ENCODE results near the gene EDN3.
"Not testable (repeated sequence)": the region's sequence is repeated elsewhere in the genome, so short reads cannot be mapped to it uniquely, and the experiment has no call there.

Gene EDN3

DNA sequence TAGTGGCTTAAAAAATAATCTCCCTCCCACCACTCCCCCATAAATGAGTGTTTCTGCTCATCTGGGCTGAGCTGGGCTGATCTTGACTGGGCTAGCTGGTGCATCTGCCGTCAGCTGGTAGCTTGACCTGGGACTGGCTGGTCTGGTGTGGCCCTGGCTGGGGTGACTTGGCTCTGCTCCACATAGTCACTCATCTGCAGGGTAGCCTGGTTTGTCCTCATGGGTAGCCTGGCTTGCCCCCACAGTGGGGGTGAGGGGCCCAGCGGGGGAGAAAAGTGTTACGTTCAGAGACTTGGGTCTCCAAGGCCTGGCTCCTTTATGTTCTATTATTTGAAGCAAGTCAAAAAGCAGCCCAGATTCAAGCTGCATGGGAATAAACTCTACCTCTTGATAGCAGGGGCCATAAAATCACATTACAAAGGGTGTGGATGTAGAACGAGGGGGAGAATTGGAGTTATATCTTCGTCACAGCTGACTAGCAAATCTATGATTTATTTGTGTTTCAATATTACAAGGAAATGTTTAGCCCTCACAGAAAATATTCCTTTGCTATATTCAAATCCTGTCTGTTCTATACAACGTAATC lies 32.9 kb downstream of the EDN3 start:
- TF ChIP-seq, protein P1, sequence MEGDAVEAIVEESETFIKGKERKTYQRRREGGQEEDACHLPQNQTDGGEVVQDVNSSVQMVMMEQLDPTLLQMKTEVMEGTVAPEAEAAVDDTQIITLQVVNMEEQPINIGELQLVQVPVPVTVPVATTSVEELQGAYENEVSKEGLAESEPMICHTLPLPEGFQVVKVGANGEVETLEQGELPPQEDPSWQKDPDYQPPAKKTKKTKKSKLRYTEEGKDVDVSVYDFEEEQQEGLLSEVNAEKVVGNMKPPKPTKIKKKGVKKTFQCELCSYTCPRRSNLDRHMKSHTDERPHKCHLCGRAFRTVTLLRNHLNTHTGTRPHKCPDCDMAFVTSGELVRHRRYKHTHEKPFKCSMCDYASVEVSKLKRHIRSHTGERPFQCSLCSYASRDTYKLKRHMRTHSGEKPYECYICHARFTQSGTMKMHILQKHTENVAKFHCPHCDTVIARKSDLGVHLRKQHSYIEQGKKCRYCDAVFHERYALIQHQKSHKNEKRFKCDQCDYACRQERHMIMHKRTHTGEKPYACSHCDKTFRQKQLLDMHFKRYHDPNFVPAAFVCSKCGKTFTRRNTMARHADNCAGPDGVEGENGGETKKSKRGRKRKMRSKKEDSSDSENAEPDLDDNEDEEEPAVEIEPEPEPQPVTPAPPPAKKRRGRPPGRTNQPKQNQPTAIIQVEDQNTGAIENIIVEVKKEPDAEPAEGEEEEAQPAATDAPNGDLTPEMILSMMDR (IDR thresholded peaks at IDR 0.05; ENCODE audit: low read depth, low read length): no peak
- no peak for DNase-seq (ENCODE audit: low read depth in 2 of 2)
- no peak overlapping the region for H3K4me3 ChIP-seq (replicated peaks in 1 of 2; ENCODE audit: low read depth in 2 of 2, low read length in 2 of 2)

GRCh38 chr20:59333951-59334350 lies 33.5 kb downstream of the EDN3 start:
- TF ChIP-seq, protein P1 (IDR thresholded peaks at IDR 0.05; ENCODE audit: low read depth, low read length): no peak
- H3K4me3 ChIP-seq (replicated peaks in 1 of 2; ENCODE audit: low read depth in 2 of 2, low read length in 2 of 2): no peak overlapping the region
- no peak for DNase-seq (ENCODE audit: low read depth in 2 of 2)

DNA sequence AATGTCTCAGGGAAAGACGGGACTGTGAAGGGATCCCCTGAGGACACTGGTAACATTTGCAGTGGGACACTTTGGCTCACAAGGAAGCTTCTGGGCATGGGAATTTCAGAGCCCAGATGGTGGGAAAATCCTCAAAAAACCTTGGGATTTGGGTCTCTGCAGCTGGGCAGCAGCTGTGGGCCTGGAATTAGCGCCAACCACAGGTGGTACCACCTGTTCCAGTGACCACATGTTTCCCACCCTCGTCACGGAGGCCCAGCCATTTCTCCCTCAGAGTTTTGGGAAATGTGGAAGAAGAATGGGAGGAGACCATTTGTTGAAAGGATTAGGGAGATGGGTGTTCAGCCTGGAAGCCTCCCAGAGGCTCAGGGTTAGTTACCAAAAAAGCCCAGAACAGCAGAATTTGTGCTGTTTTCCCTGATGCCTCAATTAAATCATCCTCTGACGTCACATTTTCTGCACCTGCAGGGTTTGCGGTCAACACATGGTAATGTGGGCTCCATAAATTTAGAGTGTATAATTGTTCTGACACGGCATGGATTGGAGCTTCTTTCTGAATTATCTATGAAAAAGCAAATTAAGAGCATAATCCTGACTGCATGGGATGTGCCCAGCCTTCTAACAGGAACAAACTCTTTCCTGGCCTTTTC lies 34.4 kb downstream of the EDN3 start:
- DNase-seq (ENCODE audit: low read depth in 2 of 2): no peak
- no peak overlapping the region for H3K4me3 ChIP-seq (replicated peaks in 1 of 2; ENCODE audit: low read depth in 2 of 2, low read length in 2 of 2)
- TF ChIP-seq, protein P1 (IDR thresholded peaks at IDR 0.05; ENCODE audit: low read depth, low read length): no peak

GRCh38 chr20:59335377-59335776 lies 35.0 kb downstream of the EDN3 start:
- TF ChIP-seq, protein P1 (IDR thresholded peaks at IDR 0.05; ENCODE audit: low read depth, low read length): no peak
- DNase-seq (ENCODE audit: low read depth in 2 of 2): no peak
- H3K4me3 ChIP-seq (replicated peaks in 1 of 2; ENCODE audit: low read depth in 2 of 2, low read length in 2 of 2): no peak overlapping the region

DNA sequence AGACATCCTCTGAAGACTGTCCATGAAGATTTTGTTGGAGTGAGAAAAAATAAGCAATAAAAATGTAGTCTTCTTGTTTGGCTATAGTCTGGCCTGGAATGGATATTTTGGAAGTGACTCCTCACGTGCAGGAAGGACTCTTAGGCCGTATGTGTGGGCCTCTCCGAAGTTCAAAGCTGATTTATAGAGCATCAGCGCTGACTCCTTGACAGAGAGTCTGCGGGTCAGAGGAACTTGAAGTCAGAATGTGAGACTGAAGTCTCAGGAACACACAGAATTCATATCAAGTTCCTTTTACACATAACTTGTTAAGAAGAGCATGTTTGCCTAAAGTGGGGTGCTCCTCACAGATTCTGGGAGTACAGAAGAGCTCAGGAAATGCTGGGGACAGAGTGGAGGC lies 36.1 kb downstream of the EDN3 start:
- TF ChIP-seq, protein P1 (IDR thresholded peaks at IDR 0.05; ENCODE audit: low read depth, low read length): no peak
- H3K4me3 ChIP-seq (replicated peaks in 1 of 2; ENCODE audit: low read depth in 2 of 2, low read length in 2 of 2): no peak overlapping the region
- no peak for DNase-seq (ENCODE audit: low read depth in 2 of 2)

- not testable (repeated sequence) for DNase-seq (ENCODE audit: low read depth in 2 of 2); H3K4me3 ChIP-seq (replicated peaks in 1 of 2; ENCODE audit: low read depth in 2 of 2, low read length in 2 of 2)
These were observed 38.0 kb downstream of the EDN3 start for GRCh38 chr20:59338444-59338843.

DNA sequence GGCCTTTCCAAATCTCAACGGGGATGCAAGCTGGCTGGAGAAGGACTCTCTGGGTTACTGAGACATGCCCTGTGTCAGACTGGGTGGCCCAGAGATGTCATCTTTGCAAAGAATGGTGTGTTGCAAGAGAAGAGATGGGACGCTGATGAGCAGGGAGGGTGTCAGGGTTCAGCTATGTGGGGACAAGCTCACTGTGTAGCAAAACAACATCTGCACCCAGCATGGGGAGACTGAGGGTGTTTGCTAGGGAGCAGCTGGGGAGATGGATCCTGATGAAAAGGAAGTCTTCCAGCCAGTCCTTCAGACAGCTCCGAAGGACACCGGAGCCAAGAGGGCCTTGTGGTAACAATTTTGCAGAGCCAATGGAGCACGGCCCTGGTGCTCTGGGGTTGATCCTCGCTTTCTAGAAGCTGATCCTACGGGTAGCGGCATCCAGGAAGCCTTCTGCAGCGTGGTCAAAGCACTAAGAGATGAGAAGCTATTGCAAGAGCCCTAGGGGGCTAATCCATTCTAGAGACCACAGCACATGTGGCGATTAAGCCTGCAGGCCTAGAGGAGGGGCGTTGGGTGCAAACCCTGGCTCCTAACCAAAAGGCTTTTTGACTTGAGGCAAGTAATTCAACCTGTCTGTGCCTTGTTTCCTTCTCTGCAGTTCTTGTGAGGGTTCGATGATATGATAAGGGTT lies 39.9 kb downstream of the EDN3 start:
- no peak overlapping the region for H3K4me3 ChIP-seq (replicated peaks in 1 of 2; ENCODE audit: low read depth in 2 of 2, low read length in 2 of 2)
- TF ChIP-seq, protein P1 (IDR thresholded peaks at IDR 0.05; ENCODE audit: low read depth, low read length): no peak

GRCh38 chr20:59341285-59342022 lies 41.0 kb downstream of the EDN3 start:
- not testable (repeated sequence) for DNase-seq (ENCODE audit: low read depth in 2 of 2)

More for the DNA sequence above, 39.9 kb downstream of the EDN3 start:
- DNase-seq (ENCODE audit: low read depth in 2 of 2): no peak

More at GRCh38 chr20:59341285-59342022, 41.0 kb downstream of the EDN3 start:
- H3K4me3 ChIP-seq (replicated peaks in 1 of 2; ENCODE audit: low read depth in 2 of 2, low read length in 2 of 2): not testable (repeated sequence)

All from cardiac fibroblast (primary cell).